Endothelial cell of umbilical vein (primary cell): ENCODE results near the gene LRIG1. TPM values are rescaled to one million over a fixed set of nuclear protein-coding genes. Genes with fewer than 3 reads are reported as not detected.

ENCODE experiments used
- BruUV-seq: library from RNA; stranded (reverse); fragments of 400-500 nt; replicated peaks from 2 replicates; lab custom pipeline; 2021; lab: Mats Ljungman, UMichigan
- CTCF ChIA-PET: fragments of 300-600, 350-600 bp; sonication (Branson Sonifier 250); formaldehyde crosslinking; loops from one replicate; lab custom pipeline; 2021; ENCODE audit warnings: antibody characterized with exemption, inconsistent platforms; lab: Charles Lee
- POLR2A ChIA-PET: fragments of 300-600, 350-600 bp; sonication (Branson Sonifier 250); formaldehyde crosslinking; loops from one replicate; lab custom pipeline; 2021; ENCODE audit warnings: antibody characterized with exemption, inconsistent platforms; lab: Charles Lee
- DNase-seq: peaks from one replicate; pipeline ENCODE4 v3.0.0-alpha.2; 2011; ENCODE audit warnings: low read depth, low spot score
- FAIRE-seq: peaks from 2 replicates; lab custom pipeline; 2011; peaks lifted over from hg19 to GRCh38; lab: Jason Lieb, UNC
- H2AFZ ChIP-seq: 2 replicates; pipeline ENCODE4 v1.6.0; 2012; ENCODE audit warnings: low read depth, low read length, control low read depth, inconsistent platforms
- H3K27ac ChIP-seq: 2 replicates; pipeline ENCODE4 v1.5.1; 2011; ENCODE audit warnings: low read depth, mild to moderate bottlenecking, control low read depth, low read length, moderate library complexity; ENCODE audit not compliant: insufficient read depth
- H3K27me3 ChIP-seq, 2 experiments: 2 replicates each; pipeline versions ENCODE4 v1.6.0 to v1.6.1; 2011; ENCODE audit warnings: low read length in 2 of 2, mixed read lengths in 1 of 2; ENCODE audit not compliant: control insufficient read depth in 2 of 2, insufficient read depth in 2 of 2
- H3K36me3 ChIP-seq, 2 experiments: 2 replicates in 1 of 2; 3 replicates in 1 of 2; pipeline ENCODE4 v1.5.1; 2011; ENCODE audit warnings: low read length in 2 of 2, mild to moderate bottlenecking in 1 of 2, moderate library complexity in 1 of 2; ENCODE audit not compliant: control insufficient read depth in 2 of 2, insufficient read depth in 2 of 2; ENCODE audit errors: extremely low read depth in 1 of 2
- H3K4me1 ChIP-seq: 3 replicates; pipeline ENCODE4 v1.5.1; 2011; ENCODE audit warnings: mild to moderate bottlenecking, low read length; ENCODE audit not compliant: control insufficient read depth, insufficient read depth; ENCODE audit errors: extremely low read depth
- H3K4me2 ChIP-seq: 2 replicates; pipeline ENCODE4 v1.6.1; 2011; ENCODE audit warnings: low read length, control low read depth, mixed read lengths; ENCODE audit not compliant: insufficient read depth
- H3K4me3 ChIP-seq, 3 experiments: fragments of 200-600 bp in 1 of 3; sonication (generic), shearing (Covaris generic) in 1 of 3; replicated peaks in 1 of 3; 2 replicates each; pipeline ENCODE4 v1.5.1; 2011 to 2016; ENCODE audit warnings: control low read depth in 3 of 3, low read length in 3 of 3, mild to moderate bottlenecking in 2 of 3, inconsistent platforms in 1 of 3, low read depth in 1 of 3, moderate library complexity in 1 of 3; ENCODE audit not compliant: insufficient read depth in 1 of 3
- H3K79me2 ChIP-seq: 2 replicates; pipeline ENCODE4 v1.6.0; 2012; ENCODE audit warnings: low read length, inconsistent platforms; ENCODE audit not compliant: control insufficient read depth, insufficient read depth
- H3K9ac ChIP-seq: replicated peaks from 2 replicates; pipeline ENCODE3; 2011; ENCODE audit warnings: low read length, control low read depth; ENCODE audit not compliant: insufficient read depth; ENCODE audit errors: extremely low read depth
- H3K9me1 ChIP-seq: replicated peaks from 3 replicates; pipeline ENCODE4 v1.6.0; 2011; ENCODE audit warnings: mild to moderate bottlenecking, low read length; ENCODE audit not compliant: control insufficient read depth, insufficient read depth; ENCODE audit errors: extremely low read depth
- H3K9me3 ChIP-seq: replicated peaks from 2 replicates; pipeline ENCODE4 v1.5.1; 2012; ENCODE audit warnings: low read length, inconsistent platforms; ENCODE audit not compliant: control insufficient read depth, insufficient read depth
- H4K20me1 ChIP-seq: replicated peaks from 2 replicates; pipeline ENCODE3; 2011; ENCODE audit warnings: mild to moderate bottlenecking, low read length; ENCODE audit not compliant: control insufficient read depth, insufficient read depth; ENCODE audit errors: extremely low read depth
- CTCF ChIP-seq, 2 donors: IDR thresholded peaks; 1 replicate in 1 of 2; 2 replicates in 1 of 2; pipeline ENCODE4 v1.5.1; 2011; ENCODE audit warnings: low read length in 2 of 2, mild to moderate bottlenecking in 2 of 2, moderate library complexity in 2 of 2, control low read depth in 1 of 2, inconsistent platforms in 1 of 2, low read depth in 1 of 2; ENCODE audit not compliant: insufficient read depth in 1 of 2; ENCODE audit errors: extremely low read depth in 1 of 2
- FOS ChIP-seq: IDR thresholded peaks from 2 replicates; pipeline ENCODE4 v1.6.1; 2011; ENCODE audit warnings: mild to moderate bottlenecking, low read length, moderate library complexity, borderline replicate concordance; ENCODE audit not compliant: insufficient read depth
- JUN ChIP-seq: IDR thresholded peaks from 2 replicates; pipeline ENCODE4 v1.6.1; 2011; ENCODE audit warnings: borderline replicate concordance, low read depth; ENCODE audit not compliant: insufficient read length, insufficient read depth
- MYC ChIP-seq: IDR thresholded peaks from one replicate; pipeline ENCODE4 v1.6.1; 2011; ENCODE audit warnings: mild to moderate bottlenecking, low read depth, low read length
- POLR2A ChIP-seq: IDR thresholded peaks from 2 replicates; pipeline ENCODE4 v1.6.1; 2012; ENCODE audit warnings: low read depth, mild to moderate bottlenecking, control low read depth, low read length
- POLR2AphosphoS5 ChIP-seq: IDR thresholded peaks from 2 replicates; pipeline ENCODE4 v1.6.1; 2012; ENCODE audit warnings: low read depth, mild to moderate bottlenecking, control low read depth, low read length, moderate library complexity; ENCODE audit not compliant: insufficient read depth
- dilution Hi-C: fragments of 300-500 bp; cut with MboI; formaldehyde crosslinking; loops from one replicate; pipeline ENCODE4 v1.15.0; 2019; ENCODE audit warnings: low sequenced_read_pairs; ENCODE audit not compliant: extremely low pct_ligation_motif_present
- intact Hi-C: fragments of 100-400 bp; cut with micrococcal nuclease; formaldehyde crosslinking; loops from one replicate; pipeline ENCODE4 v1.10.0; 2022
- polyA plus RNA-seq, 4 experiments: library from polyadenylated mRNA; depleted of rRNA in 3 of 4; stranded (reverse) in 3 of 4; unstranded in 1 of 4; fragments of >200 nt; gene quantifications; 2 replicates each; pipeline versions ENCODE4 v1.2.1 to v1.2.3, GENCODE V29; 2011 to 2012; ENCODE audit warnings: missing spikeins in 1 of 4
- total RNA-seq: library from RNA; stranded (reverse); gene quantifications from 2 replicates; pipeline ENCODE4 v1.2.3, GENCODE V29; 2021
- TF ChIP-seq, protein P1 (sequence below): IDR thresholded peaks from 2 replicates; pipeline ENCODE4 v1.6.1; 2011; ENCODE audit not compliant: insufficient read depth, insufficient read length

Gene LRIG1
- total and polyA plus RNA-seq, 2 donors (not counting 3 experiments of a cell fraction or from before 2014, with no cell fraction given), result 50.3 to 52.2 TPM

DNA sequence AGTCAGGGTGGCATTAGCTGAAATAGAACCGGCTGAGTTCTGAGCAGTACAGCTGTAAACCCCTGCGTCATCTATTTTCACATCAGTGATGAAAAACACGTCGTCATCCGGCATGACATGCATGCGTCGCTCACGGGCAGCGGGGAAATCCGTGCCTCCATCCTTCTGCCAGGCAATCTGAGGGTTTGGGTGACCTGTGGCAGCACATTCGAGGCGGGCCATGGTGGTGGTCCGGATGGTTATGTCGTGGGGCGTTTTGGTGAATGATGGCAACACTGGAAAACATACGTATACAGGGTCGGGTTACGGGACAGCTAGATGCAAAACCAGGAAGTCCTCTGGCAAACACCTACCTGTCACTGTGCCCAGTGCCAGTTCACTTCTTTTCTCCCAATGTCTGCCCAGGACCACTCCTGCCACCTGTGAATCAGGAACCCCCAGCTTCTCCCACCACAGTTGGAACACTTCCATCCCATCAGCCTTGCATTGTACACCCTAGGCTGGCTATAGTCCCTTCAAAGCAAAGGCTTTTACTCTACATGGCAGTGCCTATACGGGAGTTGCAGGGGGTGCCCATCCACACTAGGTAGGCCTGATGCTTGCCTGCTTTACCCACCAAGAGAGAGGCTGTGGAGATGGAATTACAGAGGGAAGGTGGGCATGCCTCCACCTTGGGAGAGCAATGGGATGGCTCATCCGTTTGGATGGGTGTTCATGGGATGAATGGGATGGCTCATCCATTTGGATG, 116.7 kb downstream of the LRIG1 start:
- FAIRE-seq (no peak), DNase-seq (no peak)
- intact Hi-C loops (no loop called here), dilution Hi-C loops (loop anchor here (25.0 kb wide), 1 partner anchor 428 kb away; no protein-coding TSS in a partner anchor)
- no peak overlapping the region for H2AFZ ChIP-seq
- H4K20me1 ChIP-seq, result no peaks in the 10 kb centered on the region
- no peaks in the 10 kb centered on the region for H3K79me2 ChIP-seq
- no peaks in the 10 kb centered on the region for H3K9me1 ChIP-seq
- H3K36me3 ChIP-seq, result peaks cover 22 to 66% of the 10 kb centered on the region in 2 experiments
- CTCF ChIA-PET, result interaction anchor here (1.4 kb wide), 1 partner anchor 30 kb away, joined by 3 read pairs; no protein-coding TSS in a partner anchor
- H3K9me3 ChIP-seq, result no peaks in the 10 kb centered on the region
- no peak overlapping the region for H3K9ac ChIP-seq
- no peak overlapping the region for H3K4me2 ChIP-seq
- no peaks in the 10 kb centered on the region for H3K4me1 ChIP-seq
- H3K27ac ChIP-seq, result no peak overlapping the region
- H3K27me3 ChIP-seq, result no peaks in the 10 kb centered on the region
- POLR2A ChIA-PET, result no interaction called here
- no peak overlapping the region for H3K4me3 ChIP-seq
- TF ChIP-seq POLR2A, result no peak
- TF ChIP-seq MYC, result no peak
- TF ChIP-seq, protein P1, sequence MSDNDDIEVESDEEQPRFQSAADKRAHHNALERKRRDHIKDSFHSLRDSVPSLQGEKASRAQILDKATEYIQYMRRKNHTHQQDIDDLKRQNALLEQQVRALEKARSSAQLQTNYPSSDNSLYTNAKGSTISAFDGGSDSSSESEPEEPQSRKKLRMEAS, result no peak
- TF ChIP-seq JUN, result no peak
- no peak for TF ChIP-seq CTCF (IDR thresholded peaks at IDR 0.05; ENCODE audit: extremely low read depth in 1 of 2, insufficient read depth in 1 of 2, low read depth in 1 of 2, low read length in 2 of 2)
- TF ChIP-seq FOS, result no peak
- TF ChIP-seq POLR2AphosphoS5, result no peak
- BruUV-seq, result no TSS peak
